GM23338 (cell line): ENCODE results near the gene FZD7. TPM values are rescaled to one million over a fixed set of nuclear protein-coding genes. Genes with fewer than 3 reads are reported as not detected.

Experiments
- ATAC-seq: fragments of 200-7000 bp; cut with Tn5 transposase; 3 replicates; pipeline ENCODE4 v1.9.1; 2020
- DNase-seq: peaks from one replicate; pipeline ENCODE4 v3.0.0-alpha.2; 2015; ENCODE audit warnings: low spot score
- H2AFZ ChIP-seq: fragments of 200-600 bp; sonication (generic); 2 replicates; pipeline ENCODE4 v1.8.0; 2016; ENCODE audit warnings: antibody characterized with exemption, mild to moderate bottlenecking, moderate library complexity
- H3F3A ChIP-seq: fragments of 200-600 bp; sonication (generic); replicated peaks from 2 replicates; pipeline ENCODE4 v1.8.0; 2017; ENCODE audit warnings: antibody characterized with exemption, mixed run types, low read depth
- H3K27ac ChIP-seq: fragments of 200-600 bp; sonication (generic); 2 replicates; pipeline ENCODE4 v1.6.1; 2016; ENCODE audit warnings: low read depth
- H3K27me3 ChIP-seq: fragments of 200-600 bp; sonication (generic); 2 replicates; pipeline ENCODE4 v1.8.0; 2016; ENCODE audit warnings: mild to moderate bottlenecking, mixed run types, moderate library complexity; ENCODE audit not compliant: insufficient read depth
- H3K36me3 ChIP-seq: fragments of 200-600 bp; sonication (generic); 2 replicates; pipeline ENCODE4 v1.8.0; 2016; ENCODE audit warnings: mild to moderate bottlenecking; ENCODE audit not compliant: insufficient read depth
- H3K4me1 ChIP-seq: fragments of 200-600 bp; sonication (generic); 2 replicates; pipeline ENCODE4 v1.8.0; 2016; ENCODE audit warnings: mild to moderate bottlenecking, moderate library complexity; ENCODE audit not compliant: insufficient read depth
- H3K4me2 ChIP-seq: fragments of 200-600 bp; sonication (generic); 2 replicates; pipeline ENCODE4 v1.7.1; 2017; ENCODE audit warnings: mixed run types
- H3K4me3 ChIP-seq: fragments of 200-600 bp; sonication (generic); 2 replicates; pipeline ENCODE4 v1.6.1; 2016; ENCODE audit warnings: mixed run types
- H3K79me2 ChIP-seq: fragments of 200-600 bp; sonication (generic); replicated peaks from 2 replicates; pipeline ENCODE4 v1.8.0; 2017; ENCODE audit warnings: mild to moderate bottlenecking; ENCODE audit not compliant: insufficient read depth
- H3K9me2 ChIP-seq: fragments of 200-600 bp; sonication (generic); 2 replicates; pipeline ENCODE4 v1.8.0; 2017; ENCODE audit not compliant: insufficient read depth
- H4K20me1 ChIP-seq: fragments of 200-600 bp; sonication (generic); replicated peaks from 2 replicates; pipeline ENCODE4 v1.8.0; 2017; ENCODE audit warnings: mild to moderate bottlenecking; ENCODE audit not compliant: insufficient read depth
- H3K27ac Mint-ChIP-seq: 2 replicates; pipeline ENCODE4 v1.8.0; 2020; ENCODE audit warnings: inconsistent platforms, mild to moderate bottlenecking, moderate library complexity, mixed read lengths
- H3K27me3 Mint-ChIP-seq: 3 replicates; pipeline ENCODE4 v1.8.0; 2022; ENCODE audit warnings: low read depth, mild to moderate bottlenecking, moderate library complexity, mixed read lengths, inconsistent platforms; ENCODE audit not compliant: insufficient read depth, poor library complexity
- H3K36me3 Mint-ChIP-seq: 3 replicates; pipeline ENCODE4 v1.8.0; 2021; ENCODE audit warnings: low read depth, mild to moderate bottlenecking, inconsistent platforms, moderate library complexity, mixed read lengths
- H3K4me1 Mint-ChIP-seq: 3 replicates; pipeline ENCODE4 v1.8.0; 2020; ENCODE audit warnings: mild to moderate bottlenecking, inconsistent platforms, mixed read lengths
- H3K4me3 Mint-ChIP-seq: 3 replicates; pipeline ENCODE4 v1.8.0; 2021; ENCODE audit warnings: moderate library complexity, mild to moderate bottlenecking, inconsistent platforms, mixed read lengths
- H3K9me3 Mint-ChIP-seq: 3 replicates; pipeline ENCODE4 v1.8.0; 2020; ENCODE audit warnings: moderate library complexity, mild to moderate bottlenecking, inconsistent platforms, mixed read lengths
- CREB1 ChIP-seq: fragments of 250-450 bp; sonication (Bioruptor Pico); IDR thresholded peaks from 2 replicates; pipeline ENCODE4 v1.5.0; 2020; ENCODE audit warnings: low read depth, mild to moderate bottlenecking, moderate library complexity
- CTCF ChIP-seq, 2 experiments: fragments of 200-600 bp in 1 of 2; sonication (generic) in 1 of 2; conservative IDR thresholded peaks; 2 replicates each; pipeline versions ENCODE4 v1.5.1 to v1.6.1; 2016 to 2017; ENCODE audit warnings: antibody characterized with exemption in 2 of 2, low read depth in 2 of 2, mild to moderate bottlenecking in 2 of 2, moderate library complexity in 1 of 2
- EZH2 ChIP-seq: fragments of 200-600 bp; sonication (generic); IDR thresholded peaks from one replicate; pipeline ENCODE4 v1.8.0; 2017; ENCODE audit warnings: antibody characterized with exemption, mild to moderate bottlenecking, low read depth; ENCODE audit not compliant: unreplicated experiment
- JUNB ChIP-seq: IDR thresholded peaks from one replicate; pipeline ENCODE4 v1.6.1; 2016; ENCODE audit warnings: antibody characterized with exemption; ENCODE audit not compliant: unreplicated experiment
- NANOG ChIP-seq: IDR thresholded peaks from 2 replicates; pipeline ENCODE4 v1.6.1; 2016; ENCODE audit warnings: antibody characterized with exemption, borderline replicate concordance
- STAT1 ChIP-seq: IDR thresholded peaks from one replicate; pipeline ENCODE4 v1.6.1; 2016; ENCODE audit warnings: antibody characterized with exemption; ENCODE audit not compliant: unreplicated experiment
- ZNF114 ChIP-seq: fragments of 250-450 bp; sonication (Bioruptor Pico); IDR thresholded peaks from 2 replicates; pipeline ENCODE4 v1.5.0; 2020; ENCODE audit warnings: mild to moderate bottlenecking, moderate library complexity
- ZNF331 ChIP-seq: fragments of 250-450 bp; sonication (Bioruptor Pico); IDR thresholded peaks from 2 replicates; pipeline ENCODE4 v1.5.0; 2020; ENCODE audit warnings: low read depth, mild to moderate bottlenecking, moderate library complexity
- polyA plus RNA-seq: library from polyadenylated mRNA; unstranded; fragments of >200 nt; fragmentation: Nextera tagmentation; extraction: Ambion mirVana; gene quantifications from 2 replicates; pipeline ENCODE4 v1.2.1, GENCODE V29; 2016
- total RNA-seq: library from RNA; depleted of rRNA; stranded (reverse); fragments of >200 nt; shearing (Covaris generic); gene quantifications from 2 replicates; pipeline ENCODE4 v1.2.3, GENCODE V29; 2014

FZD7 gene
- total and polyA plus RNA-seq, 2 experiments from 2014 or later = 164 to 435 TPM

GRCh38 chr2:202030691-202031090 lies 3.0 kb upstream of the FZD7 start:
- peaks cover 3% of the 10 kb centered on the region for H3K36me3 Mint-ChIP-seq
- Histone ChIP-seq H3K79me2 (peaks cover 34% of the 10 kb centered on the region), H2AFZ (no peak overlapping the region), H3F3A (peaks cover 16% of the 10 kb centered on the region), H3K4me2 (peak overlapping the region; percentile 76), H3K36me3 (no peaks in the 10 kb centered on the region), H3K9me2 (no peaks in the 10 kb centered on the region), H3K27me3 (peaks cover 27% of the 10 kb centered on the region), H3K4me1 (peaks cover 31% of the 10 kb centered on the region), H4K20me1 (no peaks in the 10 kb centered on the region), H3K27ac (peak overlapping the region; percentile 99), H3K4me3 (no peak overlapping the region)
- peaks cover 36% of the 10 kb centered on the region for H3K4me1 Mint-ChIP-seq
- ATAC-seq (no peak), DNase-seq (no peak)
- H3K27ac Mint-ChIP-seq = no peak overlapping the region; the same call in 1 of the 2 replicates
- H3K4me3 Mint-ChIP-seq = peak overlapping the region; percentile 98; the same call in 1 of the 3 replicates
- peaks cover 4% of the 10 kb centered on the region; the same call in 1 of the 3 replicates for H3K9me3 Mint-ChIP-seq
- TF ChIP-seq STAT1 = no peak
- TF ChIP-seq EZH2 = no peak
- no peak for TF ChIP-seq NANOG
- TF ChIP-seq ZNF114 (CRISPR knock-in tag) = no peak
- no peak for TF ChIP-seq ZNF331 (CRISPR knock-in tag)
- H3K27me3 Mint-ChIP-seq = peaks cover 30% of the 10 kb centered on the region

GRCh38 chr2:202031246-202031951 lies 2.3 kb upstream of the FZD7 start:
- H3K4me2 ChIP-seq = peak overlapping the region; percentile 76
- peaks cover 20% of the 10 kb centered on the region for H3K27me3 ChIP-seq
- no peak overlapping the region for H2AFZ ChIP-seq
- ATAC-seq (no peak), DNase-seq (no peak)
- Mint-ChIP-seq H3K27ac (peak overlapping the region; percentile 99), H3K36me3 (peaks cover 3% of the 10 kb centered on the region), H3K27me3 (peaks cover 23% of the 10 kb centered on the region), H3K4me1 (peaks cover 29% of the 10 kb centered on the region), H3K4me3 (peak overlapping the region; percentile 98), H3K9me3 (peaks cover 4% of the 10 kb centered on the region; the same call in 1 of the 3 replicates)
- H3K9me2 ChIP-seq = no peaks in the 10 kb centered on the region
- peak overlapping the region; percentile 82 for H3K4me3 ChIP-seq
- peaks cover 2% of the 10 kb centered on the region for H4K20me1 ChIP-seq
- peaks cover 16% of the 10 kb centered on the region for H3F3A ChIP-seq
- H3K36me3 ChIP-seq = peaks cover 4% of the 10 kb centered on the region; the same call in 1 of the 2 replicates
- TF ChIP-seq NANOG (peak; percentile 60; the same call in 1 of the 2 replicates), ZNF114 (CRISPR knock-in tag) (no peak), STAT1 (no peak), JUNB (no peak), EZH2 (no peak)
- peaks cover 41% of the 10 kb centered on the region for H3K79me2 ChIP-seq
- peak overlapping the region; percentile 99 for H3K27ac ChIP-seq
- H3K4me1 ChIP-seq = peaks cover 24% of the 10 kb centered on the region

GRCh38 chr2:202032846-202033316 lies 774 bp upstream of the FZD7 start:
- Histone ChIP-seq H3F3A (peaks cover 29% of the 10 kb centered on the region), H3K4me1 (peaks cover 24% of the 10 kb centered on the region), H3K36me3 (peaks cover 17% of the 10 kb centered on the region; the same call in 1 of the 2 replicates), H3K79me2 (peaks cover 55% of the 10 kb centered on the region), H4K20me1 (peaks cover 17% of the 10 kb centered on the region), H3K4me3 (peak overlapping the region; percentile 82), H3K9me2 (no peaks in the 10 kb centered on the region), H3K27me3 (peaks cover 6% of the 10 kb centered on the region; the same call in 1 of the 2 replicates), H3K4me2 (peak overlapping the region; percentile 76), H3K27ac (peak overlapping the region; percentile 99), H2AFZ (no peak overlapping the region)
- peaks cover 19% of the 10 kb centered on the region for H3K27me3 Mint-ChIP-seq
- H3K27ac Mint-ChIP-seq = peak overlapping the region; percentile 99
- no peak for TF ChIP-seq CTCF (conservative IDR thresholded peaks at IDR 0.05; ENCODE audit: low read depth in 2 of 2)
- TF ChIP-seq CREB1 = peak; percentile 49; the same call in 1 of the 2 replicates
- peak; percentile 30 for ATAC-seq
- H3K9me3 Mint-ChIP-seq = peaks cover 4% of the 10 kb centered on the region; the same call in 1 of the 3 replicates
- H3K4me3 Mint-ChIP-seq = peak overlapping the region; percentile 98
- peaks cover 26% of the 10 kb centered on the region for H3K4me1 Mint-ChIP-seq
- peaks cover 3% of the 10 kb centered on the region for H3K36me3 Mint-ChIP-seq
- DNase-seq = peak; percentile 76
